OCI-LY1 (cell line): ENCODE data around the gene NXN.
"Not testable (repeated sequence)": the region's sequence is repeated elsewhere in the genome, so short reads cannot be mapped to it uniquely, and the experiment has no call there.

Experiments
- CTCF ChIP-seq: fragments of 200-600 bp; sonication (generic), shearing (Covaris generic); IDR thresholded peaks from 2 replicates; pipeline ENCODE4 v1.5.1; 2017; ENCODE audit warnings: mild to moderate bottlenecking, antibody characterized with exemption, low read length, moderate library complexity, mixed read lengths
- EZH2 ChIP-seq: fragments of 200-600 bp; sonication (generic), shearing (Covaris generic); IDR thresholded peaks from 2 replicates; pipeline ENCODE4 v1.8.0; 2017; ENCODE audit warnings: borderline replicate concordance, mixed run types, mild to moderate bottlenecking, antibody characterized with exemption, low read length, moderate library complexity, mixed read lengths

DNA sequence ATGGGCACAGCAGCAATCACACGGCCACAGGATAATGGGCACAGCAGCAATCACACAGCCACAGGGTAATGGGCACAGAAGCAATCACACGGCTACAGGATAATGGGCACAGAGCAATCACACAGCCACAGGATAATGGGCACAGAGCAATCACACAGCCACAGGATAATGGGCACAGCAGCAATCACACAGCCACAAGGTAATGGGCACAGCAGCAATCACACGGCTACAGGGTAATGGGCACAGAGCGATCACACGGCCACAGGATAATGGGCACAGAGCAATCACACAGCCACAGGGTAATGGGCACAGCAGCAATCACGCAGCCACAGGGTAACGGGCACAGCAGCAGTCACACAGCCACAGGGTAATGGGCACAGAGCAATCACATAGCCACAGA is 230.2 kb downstream of the NXN start:
- TF ChIP-seq EZH2, CTCF: not testable (repeated sequence)
